PC-9 (cell line): ENCODE measurements around the gene HINFP. TPM values are rescaled to one million over a fixed set of nuclear protein-coding genes. Genes with fewer than 3 reads are reported as not detected.

Experiments used
- BruUV-seq: library from RNA; stranded (reverse); fragments of 400-500 nt; replicated peaks from 2 replicates; lab custom pipeline; 2021; lab: Mats Ljungman, UMichigan
- CTCF ChIA-PET: fragments of 300-600 bp; sonication (Branson Sonifier 250); formaldehyde crosslinking; loops from one replicate; lab custom pipeline; 2022; ENCODE audit warnings: antibody characterized with exemption; lab: Charles Lee
- POLR2A ChIA-PET: fragments of 300-600 bp; sonication (Branson Sonifier 250); formaldehyde crosslinking; loops from one replicate; lab custom pipeline; 2022; ENCODE audit warnings: antibody characterized with exemption; ENCODE audit not compliant: unreplicated experiment; lab: Charles Lee
- DNase-seq, 2 experiments: peaks; one replicate each; pipeline versions ENCODE4 v3.0.0 to v3.0.0-alpha.2; 2015 to 2022; ENCODE audit warnings: mixed read lengths in 1 of 2
- H2AFZ ChIP-seq: fragments of 200-600 bp; sonication (generic); 2 replicates; pipeline ENCODE4 v1.8.1; 2017; ENCODE audit warnings: antibody characterized with exemption
- H3F3A ChIP-seq: fragments of 200-600 bp; sonication (generic); 2 replicates; pipeline ENCODE4 v1.8.1; 2017; ENCODE audit warnings: antibody characterized with exemption, mild to moderate bottlenecking, low read depth; ENCODE audit not compliant: insufficient read depth
- H3K27ac ChIP-seq: fragments of 200-600 bp; sonication (generic); 2 replicates; pipeline ENCODE4 v1.6.1; 2016; ENCODE audit warnings: mixed run types
- H3K27me3 ChIP-seq: fragments of 200-600 bp; sonication (generic); 2 replicates; pipeline ENCODE4 v1.6.1; 2016; ENCODE audit warnings: low read depth, mixed run types; ENCODE audit not compliant: insufficient read depth
- H3K36me3 ChIP-seq: fragments of 200-600 bp; sonication (generic); 2 replicates; pipeline ENCODE4 v1.6.1; 2016; ENCODE audit warnings: low read depth, mixed run types
- H3K4me1 ChIP-seq: fragments of 200-600 bp; sonication (generic); replicated peaks from 2 replicates; pipeline ENCODE4 v1.6.1; 2016; ENCODE audit warnings: mixed run types; ENCODE audit not compliant: insufficient read depth
- H3K4me2 ChIP-seq: fragments of 200-600 bp; sonication (generic); 2 replicates; pipeline ENCODE4 v1.6.1; 2017; ENCODE audit warnings: mixed run types
- H3K4me3 ChIP-seq: fragments of 200-600 bp; sonication (generic); 2 replicates; pipeline ENCODE4 v1.6.1; 2016; ENCODE audit warnings: mixed run types
- H3K79me2 ChIP-seq: fragments of 200-600 bp; sonication (generic); 2 replicates; pipeline ENCODE4 v1.6.1; 2017; ENCODE audit warnings: low read depth, mixed run types
- H3K9me2 ChIP-seq: fragments of 200-600 bp; sonication (generic); 2 replicates; pipeline ENCODE4 v1.8.1; 2017; ENCODE audit warnings: mild to moderate bottlenecking; ENCODE audit not compliant: insufficient read depth
- H3K9me3 ChIP-seq: fragments of 200-600 bp; sonication (generic); 2 replicates; pipeline ENCODE4 v1.8.1; 2016; ENCODE audit warnings: low read depth; ENCODE audit not compliant: insufficient read depth
- H4K20me1 ChIP-seq: fragments of 200-600 bp; sonication (generic); 2 replicates; pipeline ENCODE4 v1.8.1; 2017; ENCODE audit not compliant: insufficient read depth
- EZH2 ChIP-seq: fragments of 200-600 bp; sonication (generic); IDR thresholded peaks from 2 replicates; pipeline ENCODE4 v1.8.0; 2017; ENCODE audit warnings: antibody characterized with exemption, low read depth
- intact Hi-C: fragments of 100-400 bp; cut with micrococcal nuclease; formaldehyde crosslinking; loops from one replicate; pipeline ENCODE4 v1.10.0; 2022; ENCODE audit not compliant: unreplicated experiment
- total RNA-seq: library from RNA; stranded (reverse); gene quantifications from 2 replicates; pipeline ENCODE4 v1.2.3, GENCODE V29; 2021
- TF ChIP-seq, protein P1 (sequence below): fragments of 200-600 bp; sonication (generic); conservative IDR thresholded peaks from 2 replicates; pipeline ENCODE4 v1.6.1; 2017; ENCODE audit warnings: mixed run types, antibody characterized with exemption, mild to moderate bottlenecking, moderate library complexity

Gene HINFP
- total RNA-seq, 1 experiment from 2014 or later = 35.5 TPM

DNA sequence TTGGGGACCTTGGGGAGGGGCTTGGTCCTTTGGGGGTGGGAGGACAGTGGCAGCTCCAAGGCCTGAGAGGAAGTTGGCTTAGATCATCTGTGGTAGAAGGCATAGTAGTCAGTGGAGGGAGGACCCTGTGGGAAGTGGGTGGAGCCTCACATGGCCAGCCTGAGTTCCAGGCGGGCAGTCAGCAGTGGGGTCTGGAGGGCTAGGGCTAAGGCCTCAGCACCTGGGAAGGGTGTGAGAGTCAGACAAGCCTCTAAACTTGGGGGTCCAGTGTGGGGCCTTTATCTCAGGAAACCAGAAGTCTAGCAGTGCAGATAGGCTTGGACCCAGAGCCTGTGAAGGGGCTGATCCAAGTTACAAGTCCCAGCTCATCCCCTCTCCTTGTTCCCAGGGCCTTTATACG, 51.1 kb downstream of the HINFP start:
- intact Hi-C loops = no loop called here

GRCh38 chr11:119173453-119173852, 52.1 kb downstream of the HINFP start:
- BruUV-seq = no TSS peak
- Histone ChIP-seq H3F3A (peaks cover 30% of the 10 kb centered on the region), H2AFZ (no peak overlapping the region), H4K20me1 (no peaks in the 10 kb centered on the region), H3K4me2 (no peak overlapping the region), H3K27ac (no peak overlapping the region), H3K27me3 (no peaks in the 10 kb centered on the region), H3K4me3 (no peak overlapping the region), H3K9me2 (no peaks in the 10 kb centered on the region), H3K36me3 (no peaks in the 10 kb centered on the region), H3K9me3 (no peaks in the 10 kb centered on the region), H3K79me2 (no peaks in the 10 kb centered on the region), H3K4me1 (peaks cover 26% of the 10 kb centered on the region)
- no peak for TF ChIP-seq EZH2
- TF ChIP-seq, protein P1, sequence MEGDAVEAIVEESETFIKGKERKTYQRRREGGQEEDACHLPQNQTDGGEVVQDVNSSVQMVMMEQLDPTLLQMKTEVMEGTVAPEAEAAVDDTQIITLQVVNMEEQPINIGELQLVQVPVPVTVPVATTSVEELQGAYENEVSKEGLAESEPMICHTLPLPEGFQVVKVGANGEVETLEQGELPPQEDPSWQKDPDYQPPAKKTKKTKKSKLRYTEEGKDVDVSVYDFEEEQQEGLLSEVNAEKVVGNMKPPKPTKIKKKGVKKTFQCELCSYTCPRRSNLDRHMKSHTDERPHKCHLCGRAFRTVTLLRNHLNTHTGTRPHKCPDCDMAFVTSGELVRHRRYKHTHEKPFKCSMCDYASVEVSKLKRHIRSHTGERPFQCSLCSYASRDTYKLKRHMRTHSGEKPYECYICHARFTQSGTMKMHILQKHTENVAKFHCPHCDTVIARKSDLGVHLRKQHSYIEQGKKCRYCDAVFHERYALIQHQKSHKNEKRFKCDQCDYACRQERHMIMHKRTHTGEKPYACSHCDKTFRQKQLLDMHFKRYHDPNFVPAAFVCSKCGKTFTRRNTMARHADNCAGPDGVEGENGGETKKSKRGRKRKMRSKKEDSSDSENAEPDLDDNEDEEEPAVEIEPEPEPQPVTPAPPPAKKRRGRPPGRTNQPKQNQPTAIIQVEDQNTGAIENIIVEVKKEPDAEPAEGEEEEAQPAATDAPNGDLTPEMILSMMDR = no peak
- CTCF ChIA-PET = no interaction called here
- POLR2A ChIA-PET = interaction anchor here (0.6 to 0.7 kb wide), 2 partner anchors 71 to 151 kb away, joined by 5 to 7 read pairs; no protein-coding TSS in a partner anchor
- intact Hi-C loops = no loop called here
- DNase-seq = no peak

More for the DNA sequence above, 51.1 kb downstream of the HINFP start:
- no peaks in the 10 kb centered on the region for H4K20me1 ChIP-seq
- no peaks in the 10 kb centered on the region for H3K27me3 ChIP-seq
- H3K36me3 ChIP-seq = no peaks in the 10 kb centered on the region
- H3K9me3 ChIP-seq = no peaks in the 10 kb centered on the region
- POLR2A ChIA-PET = no interaction called here
- no peak overlapping the region for H3K27ac ChIP-seq
- no peak overlapping the region for H3K4me3 ChIP-seq
- TF ChIP-seq, protein P1 = no peak
- TF ChIP-seq EZH2 = no peak
- no TSS peak for BruUV-seq
- H3K9me2 ChIP-seq = no peaks in the 10 kb centered on the region
- no peak overlapping the region for H2AFZ ChIP-seq
- CTCF ChIA-PET = no interaction called here
- H3F3A ChIP-seq = peaks cover 39% of the 10 kb centered on the region
- DNase-seq = no peak
- H3K4me1 ChIP-seq = peaks cover 26% of the 10 kb centered on the region
- no peaks in the 10 kb centered on the region for H3K79me2 ChIP-seq
- no peak overlapping the region for H3K4me2 ChIP-seq

GRCh38 chr11:119175493-119176077, 54.2 kb downstream of the HINFP start:
- Histone ChIP-seq H3K27me3 (no peaks in the 10 kb centered on the region), H3K36me3 (no peaks in the 10 kb centered on the region), H3K9me3 (no peaks in the 10 kb centered on the region), H3K4me2 (peak overlapping the region; percentile 29; the same call in 1 of the 2 replicates), H4K20me1 (no peaks in the 10 kb centered on the region), H3F3A (peaks cover 13% of the 10 kb centered on the region), H3K9me2 (no peaks in the 10 kb centered on the region), H2AFZ (no peak overlapping the region), H3K4me1 (peaks cover 15% of the 10 kb centered on the region), H3K79me2 (no peaks in the 10 kb centered on the region), H3K4me3 (no peak overlapping the region), H3K27ac (peak overlapping the region; percentile 33)
- ChIA-PET CTCF (interaction anchor here (0.5 to 0.7 kb wide), 2 partner anchors 18 to 31 kb away, joined by 3 to 4 read pairs; partner anchors contain the start of gene CBL), POLR2A (no interaction called here)
- intact Hi-C loops = no loop called here
- no TSS peak for BruUV-seq
- no peak for DNase-seq
- TF ChIP-seq, protein P1 = no peak
- TF ChIP-seq EZH2 = no peak
